CD4-positive, alpha-beta T cell (primary cell): Measurements from ENCODE around the gene TECPR2. TPM values are rescaled to one million over a fixed set of nuclear protein-coding genes. Genes with fewer than 3 reads are reported as not detected.
"Not testable (repeated sequence)": the region's sequence is repeated elsewhere in the genome, so short reads cannot be mapped to it uniquely, and the experiment has no call there.

Experiments
- ATAC-seq: fragments of 200-7000 bp; cut with Tn5 transposase; one replicate; pipeline ENCODE4 v1.10.0; 2022; ENCODE audit warnings: mild to moderate bottlenecking; ENCODE audit not compliant: poor library complexity
- CTCF ChIA-PET: fragments of 350-600 bp; sonication (Branson Sonifier 250); formaldehyde crosslinking; loops from one replicate; lab custom pipeline; 2021; ENCODE audit warnings: antibody characterized with exemption, inconsistent platforms; lab: Charles Lee
- POLR2A ChIA-PET: fragments of 350-600 bp; sonication (Branson Sonifier 250); formaldehyde crosslinking; loops from one replicate; lab custom pipeline; 2021; ENCODE audit warnings: antibody characterized with exemption, inconsistent platforms; lab: Charles Lee
- DNase-seq, 14 experiments: peaks; one replicate each; pipeline ENCODE4 v3.0.0-alpha.2; 2013 to 2020; ENCODE audit warnings: mixed read lengths in 2 of 14
- H3K27ac ChIP-seq, 2 donors: one replicate each; pipeline versions ENCODE4 v1.5.1 to v1.7.0; 2013; ENCODE audit warnings: low read length in 2 of 2, low read depth in 1 of 2, mild to moderate bottlenecking in 1 of 2
- H3K27me3 ChIP-seq, 2 experiments: 1 replicate in 1 of 2; 2 replicates in 1 of 2; pipeline versions ENCODE4 v1.6.1 to v1.7.0; 2013; ENCODE audit warnings: low read length in 2 of 2, control low read depth in 1 of 2, mild to moderate bottlenecking in 1 of 2, moderate library complexity in 1 of 2; ENCODE audit not compliant: insufficient read depth in 2 of 2, control insufficient read depth in 1 of 2
- H3K36me3 ChIP-seq: one replicate; pipeline ENCODE4 v1.6.1; 2013; ENCODE audit warnings: low read length, control low read depth; ENCODE audit not compliant: insufficient read depth
- H3K4me1 ChIP-seq: one replicate; pipeline ENCODE4 v1.6.1; 2013; ENCODE audit warnings: low read length, control low read depth; ENCODE audit not compliant: insufficient read depth
- H3K4me3 ChIP-seq: one replicate; pipeline ENCODE4 v1.5.1; 2013; ENCODE audit warnings: mild to moderate bottlenecking, low read length, moderate library complexity
- H3K9me3 ChIP-seq, 2 experiments: 1 replicate in 1 of 2; 2 replicates in 1 of 2; pipeline versions ENCODE4 v1.6.1 to v1.7.0; 2013; ENCODE audit warnings: low read length in 2 of 2, mild to moderate bottlenecking in 2 of 2, control low read depth in 1 of 2, moderate library complexity in 1 of 2; ENCODE audit not compliant: control insufficient read depth in 1 of 2, insufficient read depth in 1 of 2
- H3K27ac Mint-ChIP-seq: one replicate; pipeline ENCODE4 v1.8.0; 2020; ENCODE audit warnings: mixed read lengths
- H3K27me3 Mint-ChIP-seq: one replicate; pipeline ENCODE4 v1.8.0; 2021; ENCODE audit warnings: mixed read lengths
- H3K36me3 Mint-ChIP-seq: one replicate; pipeline ENCODE4 v1.8.0; 2021; ENCODE audit warnings: low read depth, mixed read lengths
- H3K4me1 Mint-ChIP-seq: one replicate; pipeline ENCODE4 v1.8.0; 2021; ENCODE audit warnings: low read depth, mixed read lengths
- H3K4me3 Mint-ChIP-seq: one replicate; pipeline ENCODE4 v1.8.0; 2020; ENCODE audit warnings: mild to moderate bottlenecking, mixed read lengths
- H3K9me3 Mint-ChIP-seq: one replicate; pipeline ENCODE4 v1.8.0; 2020; ENCODE audit warnings: mixed read lengths
- CTCF ChIP-seq: fragments of 200-600 bp; IDR thresholded peaks from one replicate; pipeline ENCODE4 v1.8.0; 2022; ENCODE audit warnings: antibody characterized with exemption, mild to moderate bottlenecking
- intact Hi-C, 2 experiments: fragments of 100-400 bp; cut with DNase I in 1 of 2; cut with micrococcal nuclease in 1 of 2; formaldehyde crosslinking; loops; one replicate each; pipeline versions ENCODE4 v1.15.1 to v1.9.0; 2023 to 2025; cut with DNase I, micrococcal nuclease
- microRNA-seq: library from miRNA; unstranded; fragments of <30 nt; microRNA quantifications from one replicate; pipeline ENCODE4 v1.2.0, GENCODE V29; 2021; ENCODE audit warnings: borderline microRNAs expressed, borderline replicate concordance
- total RNA-seq, 174 experiments: library from RNA in 2 of 174; stranded (reverse) in 2 of 174; gene quantifications; one replicate each; pipeline ENCODE4 v1.2.3 and lab custom pipeline; 2021 to 2026

The TECPR2 gene
- total RNA-seq, 2 experiments from 2014 or later = 5.0 to 5.4 TPM

- peaks cover 16% of the 10 kb centered on the region for H3K4me1 ChIP-seq
- H3K36me3 ChIP-seq = no peaks in the 10 kb centered on the region
- H3K27ac ChIP-seq = no peak overlapping the region
- DNase-seq (no peak), ATAC-seq (no peak)
- no peaks in the 10 kb centered on the region for H3K36me3 Mint-ChIP-seq
- CTCF ChIA-PET = no interaction called here
- no peak overlapping the region for H3K4me3 ChIP-seq
- H3K9me3 ChIP-seq = peaks cover 0 to 8% of the 10 kb centered on the region in 2 experiments
- peaks cover 4% of the 10 kb centered on the region for H3K4me1 Mint-ChIP-seq
- no peak for TF ChIP-seq CTCF
- intact Hi-C loops = no loop called here
- H3K27ac Mint-ChIP-seq = no peak overlapping the region
- H3K9me3 Mint-ChIP-seq = no peaks in the 10 kb centered on the region
- no peak overlapping the region for H3K4me3 Mint-ChIP-seq
- peaks cover 51% of the 10 kb centered on the region for H3K27me3 Mint-ChIP-seq
- POLR2A ChIA-PET = no interaction called here
- H3K27me3 ChIP-seq = peaks cover 22 to 24% of the 10 kb centered on the region in 2 experiments
These were observed 182.9 kb downstream of the TECPR2 start for GRCh38 chr14:102545461-102546265.

GRCh38 chr14:102548616-102549240 is 186.0 kb downstream of the TECPR2 start:
- Mint-ChIP-seq H3K4me1 (peaks cover 4% of the 10 kb centered on the region), H3K9me3 (no peaks in the 10 kb centered on the region), H3K27me3 (peaks cover 50% of the 10 kb centered on the region), H3K27ac (no peak overlapping the region), H3K4me3 (no peak overlapping the region), H3K36me3 (no peaks in the 10 kb centered on the region)
- H3K36me3 ChIP-seq = no peaks in the 10 kb centered on the region
- CTCF ChIA-PET = no interaction called here
- intact Hi-C loops = no loop called here
- peaks cover 22 to 24% of the 10 kb centered on the region in 2 experiments for H3K27me3 ChIP-seq
- TF ChIP-seq CTCF = no peak
- peaks cover 0 to 8% of the 10 kb centered on the region in 2 experiments for H3K9me3 ChIP-seq
- no peak overlapping the region for H3K27ac ChIP-seq
- POLR2A ChIA-PET = interaction anchor here (0.5 kb wide), 1 partner anchor 714 kb away, joined by 3 read pairs; no protein-coding TSS in a partner anchor
- ATAC-seq = no peak
- DNase-seq = no peak
- peaks cover 16% of the 10 kb centered on the region for H3K4me1 ChIP-seq
- no peak overlapping the region for H3K4me3 ChIP-seq

- ATAC-seq, H3K27me3 ChIP-seq, H3K9me3 ChIP-seq, H3K9me3 Mint-ChIP-seq, H3K36me3 ChIP-seq, DNase-seq, H3K36me3 Mint-ChIP-seq, H3K27ac ChIP-seq, intact Hi-C loops, H3K4me1 Mint-ChIP-seq, H3K27ac Mint-ChIP-seq, CTCF ChIA-PET, POLR2A ChIA-PET, H3K4me3 Mint-ChIP-seq, H3K4me3 ChIP-seq: not testable (repeated sequence)
- H3K27me3 Mint-ChIP-seq = peaks cover 35% of the 10 kb centered on the region
- H3K4me1 ChIP-seq = peaks cover 12% of the 10 kb centered on the region
These were observed 188.2 kb downstream of the TECPR2 start for GRCh38 chr14:102550927-102551401.

Small RNA genes within 50 kb of the gene (microRNA-seq; reads per million reads assigned to microRNA genes)
- gene MIR4309 = not detected

Other genes with a start within 250 kb of the TECPR2 start
- 10 to 100 TPM; 40.1 to 41.2 TPM for gene WDR20, start 223.0 kb upstream of the TECPR2 start, total RNA-seq
- 1 to 10 TPM; 2.3 to 2.5 TPM for gene MOK, start 57.8 kb upstream of the TECPR2 start, total RNA-seq
- 10 to 100 TPM; 25.4 to 28.1 TPM for gene ZNF839, start 43.2 kb upstream of the TECPR2 start, total RNA-seq
- gene CINP, start 51 bp upstream of the TECPR2 start, total RNA-seq = 10 to 100 TPM; 12.6 to 14.5 TPM
- 1 to 10 TPM; 4.4 to 5.5 TPM for gene ANKRD9, start 146.8 kb downstream of the TECPR2 start, total RNA-seq
- gene RCOR1, start 229.7 kb downstream of the TECPR2 start, total RNA-seq = 10 to 100 TPM; 20.5 to 23.1 TPM